DMS114 treated with DMSO at 0.1 percent for 48 hours (cell line): Measurements from ENCODE around the gene MICAL3.
"Not testable (repeated sequence)": the region's sequence is repeated elsewhere in the genome, so short reads cannot be mapped to it uniquely, and the experiment has no call there.

Experiments used
- DNase-seq: peaks from one replicate; lab custom pipeline; 2025; ENCODE audit not compliant: unreplicated experiment; lab: John Stamatoyannopoulos, UW

The MICAL3 gene

DNA sequence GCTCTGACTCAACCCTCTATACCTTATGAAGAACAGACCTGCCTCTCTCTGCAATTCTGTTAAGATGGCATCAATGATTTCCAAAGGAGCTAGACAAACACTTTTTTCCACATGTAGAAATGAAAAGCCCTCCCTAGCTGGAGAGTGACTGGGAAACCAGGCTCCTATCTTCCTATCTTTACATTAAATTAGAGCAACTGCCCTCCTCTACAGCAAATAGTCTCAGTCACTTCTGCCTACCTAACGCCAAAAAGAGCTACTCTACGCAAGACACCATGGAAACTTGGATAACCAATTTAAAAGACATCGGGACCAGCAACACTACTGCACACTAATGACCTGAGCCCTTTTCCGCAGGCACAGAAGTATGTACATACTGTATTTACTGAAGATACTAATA, 84.8 kb downstream of the MICAL3 start:
- DNase-seq: no peak

DNA sequence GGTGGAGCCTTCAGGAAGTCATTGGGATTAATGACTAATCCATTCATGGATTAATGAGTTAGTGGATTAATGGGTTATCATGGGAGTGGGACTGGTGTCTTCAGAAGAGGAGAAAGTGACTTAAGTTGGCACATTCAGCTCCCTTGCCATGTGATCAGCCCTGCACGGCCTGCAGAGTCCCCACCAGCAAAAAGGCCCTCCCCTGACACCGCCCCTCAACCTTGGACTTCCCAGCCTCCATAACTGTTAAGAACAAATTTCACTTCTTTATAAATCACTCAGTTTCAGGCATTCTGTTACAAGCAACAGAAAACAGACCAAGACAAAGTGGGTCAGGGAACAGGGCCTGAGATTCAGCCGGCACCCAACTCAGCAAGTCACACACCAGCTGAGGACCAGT, 85.3 kb downstream of the MICAL3 start:
- DNase-seq: no peak

DNA sequence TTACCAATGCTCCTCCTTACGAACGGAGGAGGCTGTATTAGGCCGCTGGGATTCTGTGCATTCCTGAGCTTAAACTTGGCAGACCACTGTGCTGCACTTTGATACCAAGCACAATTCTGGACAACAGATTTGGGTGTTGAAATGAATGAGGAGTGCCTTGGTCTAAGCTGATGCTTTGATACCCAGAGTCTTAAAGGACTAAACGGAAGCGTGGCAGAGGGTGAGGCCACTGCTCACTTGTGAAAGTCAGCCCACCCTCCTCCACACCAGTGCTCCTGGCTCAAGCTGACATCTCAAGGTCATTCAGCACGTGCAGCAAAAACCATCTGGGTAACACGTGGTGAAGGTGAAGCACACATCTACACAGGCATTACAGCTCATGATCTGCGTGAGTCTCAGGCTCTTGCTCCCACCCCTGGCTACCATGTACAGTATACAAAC, 85.9 kb downstream of the MICAL3 start:
- DNase-seq: no peak

DNA sequence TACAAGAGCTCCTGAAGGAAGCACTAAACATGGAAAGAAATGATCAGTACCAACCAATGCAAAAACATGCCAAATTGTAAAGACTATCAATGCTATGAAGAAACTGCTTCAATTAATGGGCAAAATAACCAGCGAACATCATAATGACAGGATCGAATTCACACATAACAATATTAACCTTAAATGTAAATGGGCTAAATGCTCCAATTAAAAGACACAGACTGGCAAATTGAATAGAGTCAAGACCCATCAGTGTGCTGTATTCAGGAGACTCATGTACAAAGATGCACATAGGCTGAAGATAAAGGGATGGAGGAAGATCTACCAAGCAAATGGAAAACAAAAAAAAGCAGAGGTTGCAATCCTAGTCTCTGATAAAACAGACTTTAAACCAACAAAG, 91.9 kb downstream of the MICAL3 start:
- not testable (repeated sequence) for DNase-seq

GRCh38 chr22:17931400-17931825, 92.9 kb downstream of the MICAL3 start:
- DNase-seq: no peak

DNA sequence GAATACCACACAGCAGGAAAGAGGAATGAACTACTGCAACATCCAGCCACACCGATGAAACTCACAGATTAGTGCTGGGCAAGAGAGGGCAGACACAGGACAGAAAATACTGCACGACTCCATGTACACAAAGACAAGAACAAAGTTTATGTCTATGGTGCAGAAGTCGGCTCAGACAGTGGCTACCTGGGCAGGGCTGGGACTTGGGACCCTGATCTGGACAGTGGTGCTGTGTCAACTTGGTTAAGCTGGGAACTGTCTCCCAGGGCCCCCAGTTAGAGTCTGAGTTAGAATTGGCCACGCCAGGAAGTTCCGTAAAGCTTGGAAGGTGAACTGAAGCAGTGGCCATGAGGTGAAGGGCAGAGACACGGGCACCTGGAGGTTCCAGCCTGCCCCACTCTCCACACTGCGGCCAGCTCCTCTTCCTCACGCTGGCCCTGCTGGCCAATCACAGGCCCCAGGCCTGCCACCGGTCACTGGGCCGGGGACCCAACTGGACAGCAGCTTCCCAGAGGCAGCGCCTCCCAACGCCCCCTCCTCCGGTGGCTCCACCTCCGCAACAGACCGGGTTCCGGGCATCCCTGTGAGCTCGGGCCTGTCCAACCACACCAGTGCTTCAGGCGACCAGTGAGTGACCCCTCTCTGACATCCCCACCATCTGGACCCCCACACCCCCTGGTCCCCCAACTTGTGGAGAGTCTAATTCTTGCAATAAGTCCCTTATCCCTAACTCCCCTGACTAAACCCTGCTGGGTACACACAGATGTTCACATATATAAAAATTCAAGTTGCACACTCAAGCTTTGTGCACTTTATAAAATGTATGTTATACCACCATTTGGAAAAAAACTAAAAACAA, 93.7 kb downstream of the MICAL3 start:
- no peak for DNase-seq

- DNase-seq: no peak
These were observed 94.5 kb downstream of the MICAL3 start for GRCh38 chr22:17929909-17930308.

- DNase-seq: no peak
These were observed 96.0 kb downstream of the MICAL3 start for GRCh38 chr22:17928391-17928790.

GRCh38 chr22:17927062-17927461, 97.3 kb downstream of the MICAL3 start:
- no peak for DNase-seq

- DNase-seq: no peak
These were observed 97.8 kb downstream of the MICAL3 start for GRCh38 chr22:17926516-17926915.

GRCh38 chr22:17925431-17925841, 98.9 kb downstream of the MICAL3 start:
- DNase-seq: no peak

GRCh38 chr22:17924735-17925364, 99.5 kb downstream of the MICAL3 start:
- DNase-seq: no peak

DNA sequence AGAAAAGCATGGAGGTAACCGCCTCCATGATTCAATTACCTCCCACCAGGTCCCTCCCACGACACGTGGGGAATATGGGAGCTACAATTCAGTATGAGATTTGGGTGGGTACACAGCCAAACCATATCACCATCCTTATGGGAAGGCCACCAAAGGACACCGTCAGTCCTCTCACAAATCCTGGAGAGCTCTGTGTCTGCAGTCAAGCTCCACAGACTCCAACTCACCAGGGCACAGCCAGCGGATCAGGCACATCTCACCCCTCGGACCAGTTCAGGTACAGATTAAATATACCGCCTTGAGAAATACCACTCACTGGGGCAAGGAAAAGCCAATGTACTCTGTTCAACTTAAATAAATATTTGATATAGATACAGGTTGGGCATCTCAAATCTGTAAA, 100.3 kb downstream of the MICAL3 start:
- no peak for DNase-seq

GRCh38 chr22:17922925-17923903, 101.1 kb downstream of the MICAL3 start:
- DNase-seq: no peak

GRCh38 chr22:17921871-17922821, 102.2 kb downstream of the MICAL3 start:
- DNase-seq: no peak

GRCh38 chr22:17920992-17921650, 103.2 kb downstream of the MICAL3 start:
- DNase-seq: no peak

DNA sequence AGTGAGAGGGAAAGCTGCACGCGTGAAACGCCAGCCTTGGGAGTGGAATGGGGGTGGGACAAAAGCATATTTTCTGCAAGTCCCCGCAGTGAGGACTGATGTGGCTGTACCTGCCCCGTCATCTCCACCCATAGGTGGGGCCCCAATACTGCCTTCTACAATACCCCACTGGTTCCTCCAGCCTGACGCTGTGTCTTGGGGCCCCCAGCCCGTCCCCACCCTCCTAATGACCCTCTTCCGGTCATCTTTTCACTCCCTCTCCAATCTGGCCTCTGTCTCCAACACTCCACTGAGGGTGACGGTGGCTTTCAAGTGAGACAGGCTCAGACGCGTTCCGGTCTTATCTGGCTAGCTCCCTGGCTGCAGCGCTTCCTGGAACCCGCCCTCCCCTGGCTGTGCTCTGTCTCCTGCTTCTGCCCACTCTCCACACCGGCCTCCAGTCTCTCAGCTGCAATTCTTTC, 104.2 kb downstream of the MICAL3 start:
- no peak for DNase-seq

GRCh38 chr22:17919276-17920144, 104.9 kb downstream of the MICAL3 start:
- DNase-seq: no peak

- DNase-seq: no peak
These were observed 105.5 kb downstream of the MICAL3 start for GRCh38 chr22:17918840-17919239.
